ENCODE measurements around the gene TIE1.

GRCh38 chr1:43292216-43292615, 8.6 kb upstream of the TIE1 start:
- no peak for TF ChIP-seq CTCF (IDR thresholded peaks at IDR 0.05 in 4 of 5, conservative IDR thresholded peaks at IDR 0.05 in 1 of 5)
- no peak for TF ChIP-seq POLR2A (IDR thresholded peaks at IDR 0.05)
